IPS-18a (cell line): ENCODE data around the gene FAM228B.

Experiments
- H3K27ac ChIP-seq: one replicate; pipeline ENCODE4 v1.5.1; 2013; ENCODE audit warnings: low read length
- H3K27me3 ChIP-seq: one replicate; pipeline ENCODE4 v1.6.1; 2013; ENCODE audit warnings: mild to moderate bottlenecking, low read length; ENCODE audit not compliant: control insufficient read depth, insufficient read depth
- H3K36me3 ChIP-seq: one replicate; pipeline ENCODE4 v1.6.1; 2013; ENCODE audit warnings: low read depth, low read length; ENCODE audit not compliant: control insufficient read depth
- H3K4me1 ChIP-seq: one replicate; pipeline ENCODE4 v1.6.1; 2013; ENCODE audit warnings: low read depth, low read length; ENCODE audit not compliant: control insufficient read depth
- H3K4me3 ChIP-seq: one replicate; pipeline ENCODE4 v1.5.1; 2013; ENCODE audit warnings: low read length
- H3K9ac ChIP-seq: one replicate; pipeline ENCODE4 v1.6.1; 2013; ENCODE audit warnings: mild to moderate bottlenecking, low read length, moderate library complexity
- H3K9me3 ChIP-seq: one replicate; pipeline ENCODE4 v1.6.1; 2013; ENCODE audit warnings: low read depth, low read length; ENCODE audit not compliant: control insufficient read depth

The FAM228B gene

GRCh38 chr2:24163601-24164000, 40.3 kb downstream of the FAM228B start:
- Histone ChIP-seq H3K9me3 (peaks cover 4% of the 10 kb centered on the region), H3K27me3 (no peaks in the 10 kb centered on the region), H3K4me3 (no peak overlapping the region), H3K27ac (no peak overlapping the region), H3K4me1 (no peaks in the 10 kb centered on the region), H3K9ac (no peak overlapping the region), H3K36me3 (no peaks in the 10 kb centered on the region)

GRCh38 chr2:24164416-24164973, 41.2 kb downstream of the FAM228B start:
- no peak overlapping the region for H3K4me3 ChIP-seq
- H3K36me3 ChIP-seq: no peaks in the 10 kb centered on the region
- peaks cover 4% of the 10 kb centered on the region for H3K9me3 ChIP-seq
- no peaks in the 10 kb centered on the region for H3K27me3 ChIP-seq
- no peak overlapping the region for H3K27ac ChIP-seq
- no peak overlapping the region for H3K9ac ChIP-seq
- H3K4me1 ChIP-seq: no peaks in the 10 kb centered on the region

- no peaks in the 10 kb centered on the region for H3K36me3 ChIP-seq
- H3K27ac ChIP-seq: no peak overlapping the region
- H3K9me3 ChIP-seq: no peaks in the 10 kb centered on the region
- H3K4me1 ChIP-seq: no peaks in the 10 kb centered on the region
- no peak overlapping the region for H3K4me3 ChIP-seq
- H3K9ac ChIP-seq: no peak overlapping the region
- no peaks in the 10 kb centered on the region for H3K27me3 ChIP-seq
Observed at GRCh38 chr2:24169023-24169422, 45.8 kb downstream of the FAM228B start.

GRCh38 chr2:24174851-24175277, 51.6 kb downstream of the FAM228B start, which contains the start of gene FAM228A:
FAM228A (plus strand) TSS chr2:24175053; CDS start chr2:24175481, 428 bp downstream.
- no peaks in the 10 kb centered on the region for H3K36me3 ChIP-seq
- no peak within 1 kb of the TSS for H3K27ac ChIP-seq

GRCh38 chr2:24175631-24176187, 52.4 kb downstream of the FAM228B start:
- Histone ChIP-seq H3K27me3 (no peaks in the 10 kb centered on the region), H3K9me3 (no peaks in the 10 kb centered on the region), H3K36me3 (no peaks in the 10 kb centered on the region), H3K9ac (no peak overlapping the region), H3K4me1 (no peaks in the 10 kb centered on the region), H3K27ac (no peak overlapping the region), H3K4me3 (no peak overlapping the region)

More at GRCh38 chr2:24174851-24175277, 51.6 kb downstream of the FAM228B start, which contains the start of gene FAM228A:
- no peak within 1 kb of the TSS for H3K9ac ChIP-seq
- no peaks in the 10 kb centered on the region for H3K9me3 ChIP-seq
- no peaks in the 10 kb centered on the region for H3K4me1 ChIP-seq
- no peak within 1 kb of the TSS for H3K4me3 ChIP-seq
- H3K27me3 ChIP-seq: no peaks in the 10 kb centered on the region

GRCh38 chr2:24176326-24176725, 53.1 kb downstream of the FAM228B start:
- no peaks in the 10 kb centered on the region for H3K27me3 ChIP-seq
- H3K4me1 ChIP-seq: no peaks in the 10 kb centered on the region
- no peak overlapping the region for H3K27ac ChIP-seq
- H3K36me3 ChIP-seq: no peaks in the 10 kb centered on the region
- no peak overlapping the region for H3K4me3 ChIP-seq
- H3K9ac ChIP-seq: no peak overlapping the region
- H3K9me3 ChIP-seq: no peaks in the 10 kb centered on the region

GRCh38 chr2:24179683-24180082, 56.4 kb downstream of the FAM228B start:
- no peaks in the 10 kb centered on the region for H3K27me3 ChIP-seq
- H3K36me3 ChIP-seq: no peaks in the 10 kb centered on the region
- no peaks in the 10 kb centered on the region for H3K4me1 ChIP-seq
- H3K9me3 ChIP-seq: no peaks in the 10 kb centered on the region
- H3K4me3 ChIP-seq: no peak overlapping the region
- H3K9ac ChIP-seq: no peak overlapping the region
- no peak overlapping the region for H3K27ac ChIP-seq

GRCh38 chr2:24181849-24182248, 58.6 kb downstream of the FAM228B start:
- Histone ChIP-seq H3K4me1 (no peaks in the 10 kb centered on the region), H3K36me3 (no peaks in the 10 kb centered on the region), H3K9ac (no peak overlapping the region), H3K27ac (no peak overlapping the region), H3K4me3 (no peak overlapping the region), H3K9me3 (no peaks in the 10 kb centered on the region), H3K27me3 (no peaks in the 10 kb centered on the region)

GRCh38 chr2:24182507-24182906, 59.2 kb downstream of the FAM228B start:
- no peaks in the 10 kb centered on the region for H3K4me1 ChIP-seq
- no peaks in the 10 kb centered on the region for H3K27me3 ChIP-seq
- no peaks in the 10 kb centered on the region for H3K36me3 ChIP-seq
- H3K9me3 ChIP-seq: no peaks in the 10 kb centered on the region
- H3K27ac ChIP-seq: no peak overlapping the region
- H3K4me3 ChIP-seq: no peak overlapping the region
- H3K9ac ChIP-seq: no peak overlapping the region

- Histone ChIP-seq H3K27ac (no peak overlapping the region), H3K9me3 (no peaks in the 10 kb centered on the region), H3K4me1 (no peaks in the 10 kb centered on the region), H3K36me3 (no peaks in the 10 kb centered on the region), H3K27me3 (no peaks in the 10 kb centered on the region), H3K4me3 (no peak overlapping the region), H3K9ac (no peak overlapping the region)
Observed at GRCh38 chr2:24183366-24184069, 60.2 kb downstream of the FAM228B start.

- Histone ChIP-seq H3K36me3 (no peaks in the 10 kb centered on the region), H3K27ac (no peak overlapping the region), H3K4me3 (no peak overlapping the region), H3K4me1 (no peaks in the 10 kb centered on the region), H3K9ac (no peak overlapping the region), H3K9me3 (no peaks in the 10 kb centered on the region), H3K27me3 (no peaks in the 10 kb centered on the region)
Observed at GRCh38 chr2:24189551-24189950, 66.3 kb downstream of the FAM228B start.

GRCh38 chr2:24190503-24190902, 67.2 kb downstream of the FAM228B start:
- no peak overlapping the region for H3K27ac ChIP-seq
- H3K27me3 ChIP-seq: no peaks in the 10 kb centered on the region
- no peak overlapping the region for H3K4me3 ChIP-seq
- H3K9ac ChIP-seq: no peak overlapping the region
- no peaks in the 10 kb centered on the region for H3K4me1 ChIP-seq
- no peaks in the 10 kb centered on the region for H3K36me3 ChIP-seq
- H3K9me3 ChIP-seq: no peaks in the 10 kb centered on the region
